HEK293 (cell line): Measurements from ENCODE around the gene KLHL29.

Experiments
- CTCF ChIP-seq: fragments of 450-650 bp; formaldehyde crosslinking; IDR thresholded peaks from 2 replicates; pipeline ENCODE4 v1.5.1; 2016; ENCODE audit warnings: missing biosample characterization, missing genetic modification characterization
- MZF1 ChIP-seq: fragments of 450-650 bp; formaldehyde crosslinking; IDR thresholded peaks from 2 replicates; pipeline ENCODE4 v1.5.1; 2017; ENCODE audit warnings: missing biosample characterization, missing genetic modification characterization, borderline replicate concordance
- YY1 ChIP-seq: fragments of 450-650 bp; formaldehyde crosslinking; IDR thresholded peaks from 2 replicates; pipeline ENCODE4 v1.5.1; 2018; ENCODE audit warnings: missing biosample characterization, missing genetic modification characterization
- ZNF530 ChIP-seq: fragments of 450-650 bp; formaldehyde crosslinking; IDR thresholded peaks from 2 replicates; pipeline ENCODE4 v1.5.1; 2016; ENCODE audit warnings: low read depth, missing biosample characterization, missing genetic modification characterization

DNA sequence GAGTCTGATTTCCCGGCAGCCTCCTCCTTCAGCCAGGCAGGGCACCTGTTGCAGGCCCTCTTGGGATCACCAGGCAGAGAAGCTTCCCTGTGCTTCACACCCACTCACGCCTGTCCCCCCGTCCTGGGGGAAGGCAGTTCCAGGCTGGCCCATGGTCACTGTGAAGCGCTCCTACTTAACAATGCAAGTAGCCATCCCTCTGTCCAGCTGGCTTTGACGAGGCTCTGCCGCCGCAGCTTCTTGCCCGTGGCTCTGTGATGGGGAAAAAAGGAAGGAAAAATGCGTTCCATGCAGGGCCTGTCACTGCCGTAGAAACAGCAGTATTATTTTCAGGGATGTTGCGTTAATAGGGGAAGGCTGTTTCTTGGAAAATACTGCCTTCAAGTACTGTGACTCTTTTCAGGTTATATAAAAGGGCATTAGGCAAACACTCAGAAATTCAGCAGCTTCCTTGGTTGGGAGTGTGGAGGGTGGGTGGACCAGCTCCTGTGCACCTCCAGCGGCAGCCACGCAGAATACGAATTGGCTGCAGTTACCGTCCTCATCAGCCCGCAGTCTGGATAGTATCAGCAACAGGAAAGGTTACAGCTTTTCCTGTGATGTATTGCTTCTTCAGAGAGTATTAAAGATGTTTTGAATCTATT lies 232.3 kb downstream of the KLHL29 start:
- TF ChIP-seq YY1 (tag by site-specific recombination) (no peak), ZNF530 (tag by site-specific recombination) (no peak), CTCF (tag by site-specific recombination) (no peak), MZF1 (no peak)
